DOHH2 (cell line): ENCODE data around the gene SLC35F4.

Experiments used
- H3F3A ChIP-seq: fragments of 200-600 bp; sonication (generic), shearing (Covaris generic); 2 replicates; pipeline ENCODE4 v1.6.0; 2016; ENCODE audit warnings: antibody characterized with exemption, mild to moderate bottlenecking; ENCODE audit not compliant: control insufficient read depth, insufficient read depth
- H3K27ac ChIP-seq: fragments of 200-600 bp; sonication (generic); 2 replicates; pipeline ENCODE4 v1.5.1; 2014; ENCODE audit warnings: low read depth, mild to moderate bottlenecking, low read length, moderate library complexity
- H3K27me3 ChIP-seq: fragments of 200-600 bp; sonication (generic); 2 replicates; pipeline ENCODE4 v1.6.1; 2014; ENCODE audit warnings: mild to moderate bottlenecking, low read length, mixed read lengths; ENCODE audit not compliant: control insufficient read depth
- H3K36me3 ChIP-seq: fragments of 200-600 bp; sonication (generic); 2 replicates; pipeline ENCODE4 v1.6.1; 2014; ENCODE audit warnings: mild to moderate bottlenecking, low read length, moderate library complexity, mixed read lengths; ENCODE audit not compliant: control insufficient read depth
- H3K4me1 ChIP-seq: fragments of 200-600 bp; sonication (generic); 2 replicates; pipeline ENCODE4 v1.6.1; 2014; ENCODE audit warnings: mild to moderate bottlenecking, low read length, mixed read lengths; ENCODE audit not compliant: control insufficient read depth
- H3K4me2 ChIP-seq: fragments of 200-600 bp; sonication (generic); 2 replicates; pipeline ENCODE4 v1.6.0; 2014; ENCODE audit warnings: mild to moderate bottlenecking, low read length, moderate library complexity
- H3K4me3 ChIP-seq: fragments of 200-600 bp; sonication (generic); 2 replicates; pipeline ENCODE4 v1.5.1; 2014; ENCODE audit warnings: mild to moderate bottlenecking, low read length, mixed read lengths
- H3K79me2 ChIP-seq: fragments of 200-600 bp; sonication (generic); 2 replicates; pipeline ENCODE4 v1.6.1; 2014; ENCODE audit warnings: mild to moderate bottlenecking, low read length, mixed read lengths; ENCODE audit not compliant: control insufficient read depth
- H3K9me2 ChIP-seq: fragments of 200-600 bp; sonication (generic); replicated peaks from 2 replicates; pipeline ENCODE4 v1.6.1; 2014; ENCODE audit warnings: mild to moderate bottlenecking, low read length, mixed read lengths; ENCODE audit not compliant: control insufficient read depth
- H3K9me3 ChIP-seq: fragments of 200-600 bp; sonication (generic); 2 replicates; pipeline ENCODE4 v1.6.1; 2014; ENCODE audit warnings: antibody characterized with exemption, low read length, mixed read lengths; ENCODE audit not compliant: control insufficient read depth, insufficient read depth
- H4K20me1 ChIP-seq: fragments of 200-600 bp; sonication (generic); 2 replicates; pipeline ENCODE4 v1.6.0; 2014; ENCODE audit warnings: low read depth, mild to moderate bottlenecking, antibody characterized with exemption, low read length, moderate library complexity; ENCODE audit not compliant: control insufficient read depth, insufficient read depth
- CTCF ChIP-seq: fragments of 200-600 bp; sonication (generic); IDR thresholded peaks from one replicate; pipeline ENCODE4 v1.5.1; 2014; ENCODE audit warnings: antibody characterized with exemption, mild to moderate bottlenecking, low read depth, low read length; ENCODE audit not compliant: poor library complexity, severe bottlenecking
- EZH2phosphoT487 ChIP-seq: fragments of 200-600 bp; sonication (generic); IDR thresholded peaks from 2 replicates; pipeline ENCODE4 v1.6.1; 2017; ENCODE audit warnings: borderline replicate concordance, mild to moderate bottlenecking, antibody characterized with exemption, low read length, moderate library complexity, mixed read lengths

The SLC35F4 gene

GRCh38 chr14:57845316-57845715 is 20.6 kb downstream of the SLC35F4 start:
- Histone ChIP-seq H3K27me3 (no peaks in the 10 kb centered on the region), H3F3A (no peaks in the 10 kb centered on the region)

GRCh38 chr14:57837267-57837666 is 28.6 kb downstream of the SLC35F4 start:
- Histone ChIP-seq H3K4me3 (no peak overlapping the region), H3K4me2 (no peak overlapping the region), H3K27ac (no peak overlapping the region), H3K4me1 (no peaks in the 10 kb centered on the region), H3K27me3 (no peaks in the 10 kb centered on the region), H3K79me2 (no peaks in the 10 kb centered on the region), H3F3A (no peaks in the 10 kb centered on the region), H3K36me3 (no peaks in the 10 kb centered on the region), H4K20me1 (no peaks in the 10 kb centered on the region), H3K9me2 (no peaks in the 10 kb centered on the region), H3K9me3 (no peaks in the 10 kb centered on the region)
- no peak for TF ChIP-seq EZH2phosphoT487
- TF ChIP-seq CTCF, result no peak

More at GRCh38 chr14:57845316-57845715, 20.6 kb downstream of the SLC35F4 start:
- no peaks in the 10 kb centered on the region for H3K36me3 ChIP-seq
- H3K27ac ChIP-seq, result no peak overlapping the region
- H3K79me2 ChIP-seq, result no peaks in the 10 kb centered on the region
- H3K4me1 ChIP-seq, result no peaks in the 10 kb centered on the region
- H3K4me2 ChIP-seq, result no peak overlapping the region
- H3K9me3 ChIP-seq, result no peaks in the 10 kb centered on the region
- TF ChIP-seq CTCF (no peak), EZH2phosphoT487 (no peak)
- H3K9me2 ChIP-seq, result no peaks in the 10 kb centered on the region
- no peak overlapping the region for H3K4me3 ChIP-seq
- no peaks in the 10 kb centered on the region for H4K20me1 ChIP-seq

- H3K27ac ChIP-seq, result no peak overlapping the region
- H3K36me3 ChIP-seq, result no peaks in the 10 kb centered on the region
- H3K4me1 ChIP-seq, result no peaks in the 10 kb centered on the region
- H3K27me3 ChIP-seq, result no peaks in the 10 kb centered on the region
- no peaks in the 10 kb centered on the region for H3K9me3 ChIP-seq
- TF ChIP-seq EZH2phosphoT487 (no peak), CTCF (no peak)
- H3K4me2 ChIP-seq, result no peak overlapping the region
- H4K20me1 ChIP-seq, result no peaks in the 10 kb centered on the region
- H3F3A ChIP-seq, result no peaks in the 10 kb centered on the region
- H3K9me2 ChIP-seq, result no peaks in the 10 kb centered on the region
- H3K79me2 ChIP-seq, result no peaks in the 10 kb centered on the region
- no peak overlapping the region for H3K4me3 ChIP-seq
These were observed 30.1 kb downstream of the SLC35F4 start for GRCh38 chr14:57835766-57836165.

- no peak overlapping the region for H3K4me2 ChIP-seq
- no peaks in the 10 kb centered on the region for H3K79me2 ChIP-seq
- H3K36me3 ChIP-seq, result no peaks in the 10 kb centered on the region
- H4K20me1 ChIP-seq, result no peaks in the 10 kb centered on the region
- no peaks in the 10 kb centered on the region for H3K27me3 ChIP-seq
- no peak overlapping the region for H3K4me3 ChIP-seq
- no peak overlapping the region for H3K27ac ChIP-seq
- TF ChIP-seq EZH2phosphoT487, result no peak
- TF ChIP-seq CTCF, result no peak
- H3F3A ChIP-seq, result no peaks in the 10 kb centered on the region
- no peaks in the 10 kb centered on the region for H3K9me3 ChIP-seq
- no peaks in the 10 kb centered on the region for H3K9me2 ChIP-seq
- no peaks in the 10 kb centered on the region for H3K4me1 ChIP-seq
These were observed 30.9 kb downstream of the SLC35F4 start for GRCh38 chr14:57834961-57835360.
